ENCODE measurements around the gene MVK.
"Not testable (repeated sequence)": the region's sequence is repeated elsewhere in the genome, so short reads cannot be mapped to it uniquely, and the experiment has no call there.

The MVK gene

GRCh38 chr12:109598428-109598854 is 24.8 kb downstream of the MVK start:
- no peak for DNase-seq
- intact Hi-C loops (cut with DNase I), result loop anchor here (10.0 kb wide), 1 partner anchor 116 kb away; the partner anchor contains the start of gene FAM222A

DNA sequence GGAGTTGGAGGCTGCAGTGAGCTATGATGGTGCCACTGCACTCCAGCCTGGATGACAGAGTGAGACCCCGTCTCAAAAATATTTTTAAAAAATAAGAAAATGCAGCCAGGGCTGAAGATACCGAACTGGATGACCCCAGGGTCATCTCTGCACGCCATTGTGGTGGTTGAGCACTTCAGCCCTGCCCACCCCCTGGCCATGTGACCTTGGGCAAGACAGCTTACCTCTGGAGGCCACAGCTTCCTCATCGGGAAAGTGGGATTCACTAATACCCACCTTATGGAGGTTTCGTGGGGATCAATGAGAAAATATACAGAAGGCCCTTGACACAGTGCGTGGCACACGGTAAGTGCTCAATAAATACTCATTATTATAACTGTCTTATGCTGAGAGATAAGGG is 25.5 kb downstream of the MVK start:
- DNase-seq, result no peak
- intact Hi-C loops (cut with DNase I), result loop anchor here (10.0 kb wide), 1 partner anchor 116 kb away; the partner anchor contains the start of gene FAM222A

- intact Hi-C loops (cut with DNase I), result no loop called here
- no peak for DNase-seq
Observed at GRCh38 chr12:109600481-109600880, 26.9 kb downstream of the MVK start.

GRCh38 chr12:109600995-109601394 is 27.4 kb downstream of the MVK start:
- DNase-seq, result no peak
- intact Hi-C loops (cut with DNase I), result no loop called here

- DNase-seq, result no peak
- intact Hi-C loops (cut with DNase I), result no loop called here
Observed at GRCh38 chr12:109601557-109601956, 28.0 kb downstream of the MVK start.

GRCh38 chr12:109602132-109602531 is 28.5 kb downstream of the MVK start:
- intact Hi-C loops (cut with DNase I); DNase-seq: not testable (repeated sequence)

GRCh38 chr12:109604132-109604585 is 30.6 kb downstream of the MVK start:
- intact Hi-C loops (cut with DNase I), result no loop called here
- DNase-seq, result no peak

DNA sequence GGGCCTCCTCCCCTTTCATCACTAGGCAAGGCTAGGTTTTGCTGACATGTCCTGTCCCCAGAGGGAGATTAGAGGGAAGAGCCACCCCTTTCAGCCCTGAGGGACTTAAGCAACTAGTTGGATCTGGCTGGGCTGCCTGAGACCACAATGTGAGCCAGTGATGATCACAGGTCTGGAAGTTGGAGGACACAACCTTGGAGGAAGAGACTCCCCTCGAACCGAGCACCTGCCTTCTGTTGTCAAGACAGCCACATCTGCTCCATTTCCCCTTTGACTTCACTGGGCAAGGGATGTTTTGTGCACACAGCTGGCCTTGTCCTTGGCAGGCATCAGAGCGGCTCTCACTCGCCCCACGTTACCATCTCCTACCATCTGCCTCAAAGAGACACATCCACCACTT is 31.4 kb downstream of the MVK start:
- intact Hi-C loops (cut with DNase I), result no loop called here
- peak in 2 of 42 donors; percentile 28 to 63 for DNase-seq

DNA sequence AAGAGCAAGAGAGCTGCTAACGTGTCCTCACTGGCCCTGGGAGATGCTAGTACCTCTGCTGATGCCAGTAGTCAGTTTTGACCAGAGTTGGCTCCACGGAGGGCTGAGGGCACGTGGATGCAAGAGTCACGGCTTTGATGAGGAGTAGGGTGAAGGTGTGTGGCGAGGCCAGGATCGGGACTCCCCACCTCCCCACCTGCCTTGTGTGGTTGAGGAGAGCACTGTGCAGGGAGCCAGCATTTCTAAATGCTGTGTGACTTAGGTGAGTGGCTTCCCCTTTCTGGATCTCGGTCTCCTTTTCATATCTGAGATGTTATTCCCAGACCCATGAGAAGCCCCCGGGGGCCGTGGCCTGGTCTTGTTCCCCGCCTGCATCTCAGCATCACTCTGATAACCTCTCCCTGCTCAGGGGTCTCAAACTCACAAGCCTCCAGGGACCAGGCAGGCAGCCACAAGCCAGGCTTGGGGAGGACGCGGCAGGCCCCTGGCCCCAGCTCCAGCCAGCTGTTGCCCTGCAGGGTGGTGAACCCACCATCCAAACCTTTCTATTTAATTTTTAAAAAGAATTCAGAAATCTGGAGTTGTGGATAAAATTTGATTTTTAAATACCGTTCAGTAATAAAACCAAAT is 32.1 kb downstream of the MVK start:
- intact Hi-C loops (cut with DNase I), result no loop called here
- no peak for DNase-seq

- intact Hi-C loops (cut with DNase I), result no loop called here
- peak; percentile 55 to 90 (median 80) for DNase-seq
Observed at GRCh38 chr12:109606320-109607028, 32.9 kb downstream of the MVK start.

- intact Hi-C loops (cut with DNase I), result no loop called here
Observed at GRCh38 chr12:109607618-109608017, 34.0 kb downstream of the MVK start.

DNA sequence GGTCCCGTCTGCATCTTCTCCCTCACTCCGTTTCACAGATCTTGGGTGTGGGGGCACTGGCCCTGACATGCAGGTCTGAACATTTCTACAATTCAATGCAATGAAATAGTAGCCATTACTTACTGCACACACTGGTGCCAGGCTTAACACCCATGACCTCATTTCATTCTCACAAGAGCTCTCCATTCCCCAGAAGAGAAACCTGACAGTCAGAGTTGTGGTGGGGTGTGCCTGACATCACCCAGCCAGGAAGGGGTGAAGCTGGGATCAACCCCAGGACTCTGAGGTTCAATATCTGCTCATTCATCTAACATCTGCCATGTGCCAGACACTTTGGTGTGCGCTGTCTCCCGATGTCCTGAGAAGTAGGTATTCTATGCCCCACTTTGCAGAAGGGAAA is 34.7 kb downstream of the MVK start:
- DNase-seq, result no peak
- intact Hi-C loops (cut with DNase I), result no loop called here

More at GRCh38 chr12:109607618-109608017, 34.0 kb downstream of the MVK start:
- no peak for DNase-seq

- intact Hi-C loops (cut with DNase I), result no loop called here
- DNase-seq, result no peak
Observed at GRCh38 chr12:109608793-109609192, 35.2 kb downstream of the MVK start.

DNA sequence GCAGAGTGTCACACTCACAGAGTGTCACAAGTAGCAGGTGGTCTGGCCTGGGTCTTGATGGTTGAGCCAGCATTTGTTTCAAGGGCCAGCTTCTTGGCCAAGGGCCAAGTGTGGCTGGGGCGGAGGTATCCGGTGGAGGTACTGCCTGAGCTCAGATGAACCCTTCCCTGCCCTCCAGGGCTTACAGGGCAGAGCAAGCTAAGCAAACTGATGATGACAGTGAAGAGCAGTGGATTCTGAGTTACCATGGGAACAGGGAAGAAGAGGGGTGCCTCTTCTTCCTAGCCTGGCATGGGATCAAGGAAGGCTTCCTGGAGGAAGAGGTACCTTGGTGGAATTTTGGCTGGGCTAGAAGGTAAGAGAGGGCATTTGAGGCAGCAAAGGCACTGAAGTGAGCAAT is 35.7 kb downstream of the MVK start:
- no peak for DNase-seq
- intact Hi-C loops (cut with DNase I), result no loop called here

DNA sequence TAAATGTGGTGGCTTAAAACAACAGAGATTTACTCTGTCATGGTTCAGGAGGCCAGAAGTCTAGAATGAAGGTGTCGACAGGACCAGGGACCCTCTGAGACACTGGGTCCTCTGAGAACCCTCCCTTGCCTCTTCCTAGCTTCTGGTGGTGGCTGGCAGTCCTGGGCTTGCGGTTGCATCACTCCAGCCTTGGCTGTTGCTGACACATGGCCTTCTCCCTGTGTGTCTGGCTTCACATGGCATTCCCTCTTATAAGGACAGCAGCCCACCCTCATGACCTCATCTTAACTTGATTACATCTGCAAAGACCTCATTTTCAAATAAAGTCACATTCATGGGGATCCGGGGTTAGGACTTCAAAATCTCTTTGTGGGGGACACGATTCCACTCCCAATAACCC is 36.9 kb downstream of the MVK start:
- intact Hi-C loops (cut with DNase I), result no loop called here

GRCh38 chr12:109611223-109611622 is 37.6 kb downstream of the MVK start:
- DNase-seq, result no peak
- intact Hi-C loops (cut with DNase I), result no loop called here

More for the DNA sequence above, 36.9 kb downstream of the MVK start:
- DNase-seq, result no peak

DNA sequence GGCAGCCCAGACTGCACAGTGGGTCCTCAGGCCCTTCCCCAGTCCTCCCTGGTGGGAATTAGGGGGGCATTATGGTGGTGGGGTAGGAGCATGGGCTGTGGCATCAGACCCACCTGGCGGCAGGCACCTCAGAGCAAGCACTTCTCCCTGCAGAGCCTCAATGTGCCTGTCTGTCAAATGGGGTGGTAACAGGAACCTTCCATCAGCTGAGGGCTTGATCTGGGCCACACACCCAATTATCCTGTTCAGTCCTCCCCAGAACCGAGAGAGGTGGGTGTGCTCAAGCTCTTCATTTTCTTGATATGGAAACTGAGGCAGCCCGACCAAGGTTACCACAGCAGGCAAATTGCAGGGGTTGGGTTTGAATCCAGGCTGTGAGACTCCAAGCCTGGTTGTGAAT is 38.4 kb downstream of the MVK start:
- intact Hi-C loops (cut with DNase I), result no loop called here

GRCh38 chr12:109612975-109613502 is 39.4 kb downstream of the MVK start:
- peak in 1 of 42 donors; percentile 64 for DNase-seq
- intact Hi-C loops (cut with DNase I), result no loop called here

More for the DNA sequence above, 38.4 kb downstream of the MVK start:
- DNase-seq, result no peak

GRCh38 chr12:109613649-109614455 is 40.3 kb downstream of the MVK start:
- DNase-seq, result peak in 1 of 42 donors; percentile 37
- intact Hi-C loops (cut with DNase I), result no loop called here
